Measurements from ENCODE around the gene HOXD9. TPM values are rescaled to one million over a fixed set of nuclear protein-coding genes. Genes with fewer than 3 reads are reported as not detected.

The HOXD9 gene
- total and polyA plus RNA-seq, 9 donors: 0.75 to 8.8 (median 4.7) TPM

DNA sequence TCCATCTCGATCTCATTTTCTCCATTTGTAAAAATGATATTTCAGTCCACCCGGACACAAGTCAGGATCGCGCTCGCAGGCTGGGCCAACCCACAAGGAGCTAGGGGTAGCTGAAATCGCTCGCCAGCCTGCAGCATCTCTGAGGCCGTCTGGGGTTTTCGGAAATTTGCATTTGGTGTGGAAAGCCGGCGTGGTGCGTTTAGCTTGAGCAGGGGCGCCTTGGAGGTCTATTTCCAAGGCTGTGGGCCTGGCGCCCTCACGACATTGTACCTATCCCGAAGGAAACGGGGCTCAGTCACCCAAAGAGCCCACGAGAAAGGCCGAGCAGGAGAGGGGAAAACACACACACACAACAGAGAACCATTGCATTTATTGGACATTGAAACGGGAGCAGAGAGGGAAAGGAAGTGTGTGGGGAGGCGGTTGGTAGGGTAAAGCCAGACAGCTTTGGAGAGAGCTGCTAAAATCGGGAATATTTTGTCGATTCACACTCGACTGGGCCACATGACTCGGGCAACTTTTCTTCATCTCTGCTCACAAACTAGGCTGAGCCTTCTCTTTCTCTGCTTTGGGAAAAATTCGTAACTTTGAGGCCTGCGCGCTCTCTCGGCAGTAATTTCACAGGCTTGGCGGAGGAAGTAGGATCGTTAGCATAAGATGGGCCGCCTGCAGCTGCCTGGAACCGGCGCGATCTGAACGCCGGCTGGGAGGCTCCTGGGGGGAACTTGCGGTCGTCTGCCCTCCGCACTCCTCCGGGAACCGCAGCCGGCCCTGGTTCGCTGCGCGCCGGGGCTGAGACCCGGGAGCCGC, 5.9 kb downstream of the HOXD9 start:
- peaks cover 34% of the 10 kb centered on the region for H3K4me1 ChIP-seq (ENCODE audit: control insufficient read depth, insufficient read depth, low read length)
- H3K36me3 ChIP-seq (ENCODE audit: control insufficient read depth, insufficient read depth, low read length): peaks cover 2% of the 10 kb centered on the region
- peaks cover 76% of the 10 kb centered on the region for H3K27me3 ChIP-seq (ENCODE audit: control insufficient read depth, insufficient read depth, low read length)
- peak overlapping the region; percentile 96 for H3K27ac ChIP-seq (ENCODE audit: low read length)
- peak; percentile 88 for DNase-seq
- no peaks in the 10 kb centered on the region for H3K9me3 ChIP-seq (replicated peaks; ENCODE audit: control insufficient read depth, low read depth, low read length)
- 16% methylated on average over 40 of the region's 49 CpGs for WGBS (ENCODE audit: insufficient coverage)
- peak overlapping the region; percentile 73 for H3K4me3 ChIP-seq (ENCODE audit: low read length)

DNA sequence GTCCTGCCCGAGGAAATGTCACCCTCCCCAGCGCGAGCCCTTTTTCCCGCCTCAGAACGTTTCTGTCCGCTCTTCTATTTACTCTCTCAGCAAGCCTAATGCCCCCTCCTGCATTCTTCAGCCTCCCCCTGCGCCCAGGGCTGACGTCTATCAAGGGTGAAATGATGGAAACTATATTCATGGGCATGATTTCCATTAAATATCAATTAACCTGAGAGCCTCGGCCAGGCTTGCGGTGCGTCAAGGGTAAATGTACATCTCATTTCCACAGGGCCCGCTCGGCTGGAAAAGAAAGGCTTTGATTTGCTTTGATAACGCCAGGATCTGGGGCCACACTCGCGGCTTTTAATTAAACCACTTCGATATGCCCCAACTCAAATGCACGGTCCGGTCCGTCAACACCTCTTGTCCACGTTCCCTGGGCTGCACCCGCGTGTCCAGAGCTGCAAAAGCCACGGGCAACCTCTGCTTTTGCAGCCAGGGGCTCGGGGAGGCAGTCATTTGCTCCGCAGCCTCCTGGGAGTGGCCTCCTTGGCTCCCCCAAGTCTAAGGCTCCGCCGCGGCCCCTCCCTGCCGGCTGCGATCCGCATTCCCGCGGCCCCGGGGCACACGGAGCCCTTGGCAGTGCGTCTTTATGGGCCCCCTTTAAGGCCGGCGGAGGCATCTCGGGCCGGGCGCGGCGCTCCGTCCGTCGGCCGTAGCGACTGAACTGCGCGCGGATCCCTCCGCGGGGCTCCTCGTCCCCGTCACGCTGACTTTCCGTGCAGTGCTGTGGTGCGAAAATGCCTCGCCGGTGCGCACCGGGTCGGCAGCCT, 6.7 kb downstream of the HOXD9 start, which contains the start of gene HOXD8:
Gene HOXD8 (plus strand): TSS at position 724 of the 815 bp plus-strand sequence. CDS start 662 bp downstream, outside the sequence.
- Histone ChIP-seq H3K4me1 (ENCODE audit: control insufficient read depth, insufficient read depth, low read length) (peaks cover 40% of the 10 kb centered on the region), H3K9me3 (replicated peaks; ENCODE audit: control insufficient read depth, low read depth, low read length) (no peaks in the 10 kb centered on the region), H3K36me3 (ENCODE audit: control insufficient read depth, insufficient read depth, low read length) (peaks cover 5% of the 10 kb centered on the region), H3K27ac (ENCODE audit: low read length) (peak within 1 kb of the TSS; percentile 96), H3K4me3 (ENCODE audit: low read length) (peak within 1 kb of the TSS; percentile 73), H3K27me3 (ENCODE audit: control insufficient read depth, insufficient read depth, low read length) (peaks cover 70% of the 10 kb centered on the region)
- DNase-seq: peak; percentile 95
- under 1% methylated on average over 56 of the region's 64 CpGs for WGBS (ENCODE audit: insufficient coverage)

- WGBS (ENCODE audit: insufficient coverage): under 1% methylated on average over 40 of the region's 43 CpGs
Observed at GRCh38 chr2:176129813-176130146, 7.3 kb downstream of the HOXD9 start.

DNA sequence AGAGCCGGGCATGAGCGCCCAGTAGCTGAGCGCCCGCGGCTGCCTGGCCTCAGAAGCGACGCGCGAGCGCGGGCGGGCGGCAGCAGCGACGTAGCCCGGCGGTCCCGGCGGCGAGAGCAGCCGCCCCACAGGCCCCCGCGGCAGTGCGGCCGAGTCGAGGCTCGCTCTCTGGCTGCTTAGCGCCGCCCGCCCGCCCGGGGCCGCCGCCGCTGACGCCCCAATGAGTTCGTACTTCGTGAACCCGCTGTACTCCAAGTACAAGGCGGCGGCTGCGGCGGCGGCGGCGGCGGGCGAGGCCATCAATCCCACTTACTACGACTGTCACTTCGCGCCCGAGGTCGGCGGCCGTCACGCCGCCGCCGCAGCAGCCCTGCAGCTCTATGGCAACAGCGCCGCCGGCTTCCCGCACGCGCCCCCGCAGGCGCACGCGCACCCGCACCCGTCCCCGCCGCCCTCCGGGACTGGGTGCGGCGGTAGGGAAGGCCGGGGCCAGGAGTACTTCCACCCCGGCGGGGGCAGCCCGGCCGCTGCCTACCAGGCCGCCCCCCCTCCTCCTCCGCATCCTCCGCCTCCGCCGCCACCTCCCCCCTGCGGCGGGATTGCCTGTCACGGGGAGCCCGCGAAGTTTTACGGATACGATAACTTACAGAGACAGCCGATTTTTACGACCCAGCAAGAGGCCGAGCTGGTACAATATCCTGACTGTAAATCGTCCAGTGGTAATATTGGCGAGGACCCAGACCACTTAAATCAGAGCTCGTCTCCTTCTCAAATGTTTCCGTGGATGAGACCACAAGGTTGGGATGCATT, 7.8 kb downstream of the HOXD9 start:
- DNase-seq: peak; percentile 76
- Histone ChIP-seq H3K9me3 (replicated peaks; ENCODE audit: control insufficient read depth, low read depth, low read length) (no peaks in the 10 kb centered on the region), H3K4me1 (ENCODE audit: control insufficient read depth, insufficient read depth, low read length) (peaks cover 50% of the 10 kb centered on the region), H3K4me3 (ENCODE audit: low read length) (peak overlapping the region; percentile 61), H3K36me3 (ENCODE audit: control insufficient read depth, insufficient read depth, low read length) (peaks cover 5% of the 10 kb centered on the region), H3K27ac (ENCODE audit: low read length) (peak overlapping the region; percentile 96), H3K27me3 (ENCODE audit: control insufficient read depth, insufficient read depth, low read length) (peaks cover 67% of the 10 kb centered on the region)
- WGBS (ENCODE audit: insufficient coverage): 0% methylated on average over 90 of the region's 100 CpGs

More at GRCh38 chr2:176129813-176130146, 7.3 kb downstream of the HOXD9 start:
- peak overlapping the region; percentile 96 for H3K27ac ChIP-seq (ENCODE audit: low read length)
- peaks cover 44% of the 10 kb centered on the region for H3K4me1 ChIP-seq (ENCODE audit: control insufficient read depth, insufficient read depth, low read length)
- H3K36me3 ChIP-seq (ENCODE audit: control insufficient read depth, insufficient read depth, low read length): peaks cover 5% of the 10 kb centered on the region
- H3K9me3 ChIP-seq (replicated peaks; ENCODE audit: control insufficient read depth, low read depth, low read length): no peaks in the 10 kb centered on the region
- H3K4me3 ChIP-seq (ENCODE audit: low read length): peak overlapping the region; percentile 73
- DNase-seq: no peak
- H3K27me3 ChIP-seq (ENCODE audit: control insufficient read depth, insufficient read depth, low read length): peaks cover 68% of the 10 kb centered on the region

GRCh38 chr2:176130957-176131847, 8.7 kb downstream of the HOXD9 start:
- no peak for DNase-seq
- H3K4me1 ChIP-seq (ENCODE audit: control insufficient read depth, insufficient read depth, low read length): peaks cover 52% of the 10 kb centered on the region
- H3K4me3 ChIP-seq (ENCODE audit: low read length): peak overlapping the region; percentile 61
- peaks cover 66% of the 10 kb centered on the region for H3K27me3 ChIP-seq (ENCODE audit: control insufficient read depth, insufficient read depth, low read length)
- H3K9me3 ChIP-seq (replicated peaks; ENCODE audit: control insufficient read depth, low read depth, low read length): no peaks in the 10 kb centered on the region
- no CpG with 5 or more reads among the region's 15 CpGs for WGBS (ENCODE audit: insufficient coverage)
- H3K36me3 ChIP-seq (ENCODE audit: control insufficient read depth, insufficient read depth, low read length): peaks cover 5% of the 10 kb centered on the region
- H3K27ac ChIP-seq (ENCODE audit: low read length): peak overlapping the region; percentile 90

DNA sequence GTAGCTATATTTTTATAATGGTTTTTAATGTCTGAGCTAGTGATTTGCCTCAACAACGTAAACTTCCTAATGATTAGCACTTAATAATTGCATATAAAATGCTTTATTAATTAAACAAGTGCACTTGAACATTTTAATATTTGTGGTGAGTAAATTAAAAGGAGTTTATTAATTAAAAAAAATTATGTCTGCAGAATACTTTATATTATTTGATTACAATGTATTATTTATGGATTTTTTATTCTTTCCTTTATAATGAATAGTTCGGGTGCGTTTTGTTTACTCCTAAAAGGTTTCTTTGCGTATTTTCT, 9.3 kb downstream of the HOXD9 start:
- Histone ChIP-seq H3K27ac (ENCODE audit: low read length) (peak overlapping the region; percentile 90), H3K36me3 (ENCODE audit: control insufficient read depth, insufficient read depth, low read length) (peaks cover 5% of the 10 kb centered on the region), H3K4me1 (ENCODE audit: control insufficient read depth, insufficient read depth, low read length) (peaks cover 52% of the 10 kb centered on the region), H3K9me3 (replicated peaks; ENCODE audit: control insufficient read depth, low read depth, low read length) (no peaks in the 10 kb centered on the region), H3K4me3 (ENCODE audit: low read length) (peak overlapping the region; percentile 61), H3K27me3 (ENCODE audit: control insufficient read depth, insufficient read depth, low read length) (peaks cover 66% of the 10 kb centered on the region)
- DNase-seq: no peak
- no CpG with 5 or more reads among the region's 4 CpGs for WGBS (ENCODE audit: insufficient coverage)

DNA sequence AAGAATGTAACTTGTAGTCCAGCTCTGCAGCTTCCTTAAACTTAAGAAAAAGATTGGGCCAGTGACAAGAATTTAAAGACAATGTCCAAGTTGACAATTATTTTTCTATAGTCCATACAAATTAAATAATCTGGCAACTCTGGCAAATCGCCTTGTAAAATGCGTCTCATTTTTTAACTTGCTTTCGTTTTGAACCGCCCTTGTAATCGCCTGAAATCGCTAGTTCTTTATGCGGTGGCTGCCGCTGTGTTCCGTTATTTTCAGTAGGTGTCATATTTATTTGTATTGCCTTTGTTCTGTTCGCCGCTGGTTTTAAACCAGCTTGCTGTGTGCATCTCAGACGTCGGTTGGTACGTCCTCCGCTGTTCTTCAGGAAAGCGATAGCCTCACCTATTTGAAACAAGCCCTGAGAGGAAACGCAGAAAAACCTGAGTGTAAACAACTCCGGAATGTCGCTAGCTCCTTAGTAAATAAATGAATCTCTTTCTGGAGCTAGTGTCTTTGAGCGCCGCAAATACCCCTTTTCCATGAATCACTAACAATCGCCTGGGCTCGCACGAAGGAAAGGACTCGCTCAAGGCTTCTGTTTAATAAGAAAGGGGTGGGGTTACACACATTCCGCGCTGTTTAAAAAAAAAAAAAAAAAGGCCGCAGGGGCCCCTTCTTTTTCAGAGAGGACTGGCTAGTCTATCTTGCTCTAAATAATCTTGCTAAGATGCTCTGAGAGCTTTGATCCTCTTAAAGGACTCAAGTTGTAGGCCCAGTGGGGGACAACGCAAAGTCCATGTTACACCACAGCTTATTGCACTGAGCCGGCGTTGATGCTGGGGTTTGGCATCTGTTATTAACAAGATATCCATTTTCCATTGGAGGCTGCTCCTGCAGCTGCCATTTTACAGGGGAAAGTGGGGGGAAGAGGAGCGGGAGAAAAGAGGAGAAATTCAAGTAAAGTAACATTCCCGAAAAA, 10.0 kb downstream of the HOXD9 start:
- Histone ChIP-seq H3K27ac (ENCODE audit: low read length) (peak overlapping the region; percentile 75), H3K4me3 (ENCODE audit: low read length) (peak overlapping the region; percentile 61), H3K9me3 (replicated peaks; ENCODE audit: control insufficient read depth, low read depth, low read length) (no peaks in the 10 kb centered on the region), H3K27me3 (ENCODE audit: control insufficient read depth, insufficient read depth, low read length) (peaks cover 68% of the 10 kb centered on the region), H3K36me3 (ENCODE audit: control insufficient read depth, insufficient read depth, low read length) (peaks cover 5% of the 10 kb centered on the region), H3K4me1 (ENCODE audit: control insufficient read depth, insufficient read depth, low read length) (peaks cover 55% of the 10 kb centered on the region)
- peak; percentile 43 for DNase-seq
- WGBS (ENCODE audit: insufficient coverage): 56% methylated on average over 16 of the region's 33 CpGs

GRCh38 chr2:176133389-176133788, 10.9 kb downstream of the HOXD9 start:
- peaks cover 5% of the 10 kb centered on the region for H3K36me3 ChIP-seq (ENCODE audit: control insufficient read depth, insufficient read depth, low read length)
- peak; percentile 70 for DNase-seq
- H3K4me1 ChIP-seq (ENCODE audit: control insufficient read depth, insufficient read depth, low read length): peaks cover 53% of the 10 kb centered on the region
- no peaks in the 10 kb centered on the region for H3K9me3 ChIP-seq (replicated peaks; ENCODE audit: control insufficient read depth, low read depth, low read length)
- no peak overlapping the region for H3K4me3 ChIP-seq (ENCODE audit: low read length)
- peaks cover 67% of the 10 kb centered on the region for H3K27me3 ChIP-seq (ENCODE audit: control insufficient read depth, insufficient read depth, low read length)
- peak overlapping the region; percentile 75 for H3K27ac ChIP-seq (ENCODE audit: low read length)

All from muscle of leg (tissue), 11 donors.